ENCODE results near the gene NAA80. TPM values are rescaled to one million over a fixed set of nuclear protein-coding genes. Genes with fewer than 3 reads are reported as not detected.

The NAA80 gene
- polyA plus RNA-seq, 1 of the 3 experiments (the other 2 are of a cell fraction), result 10.5 TPM

DNA sequence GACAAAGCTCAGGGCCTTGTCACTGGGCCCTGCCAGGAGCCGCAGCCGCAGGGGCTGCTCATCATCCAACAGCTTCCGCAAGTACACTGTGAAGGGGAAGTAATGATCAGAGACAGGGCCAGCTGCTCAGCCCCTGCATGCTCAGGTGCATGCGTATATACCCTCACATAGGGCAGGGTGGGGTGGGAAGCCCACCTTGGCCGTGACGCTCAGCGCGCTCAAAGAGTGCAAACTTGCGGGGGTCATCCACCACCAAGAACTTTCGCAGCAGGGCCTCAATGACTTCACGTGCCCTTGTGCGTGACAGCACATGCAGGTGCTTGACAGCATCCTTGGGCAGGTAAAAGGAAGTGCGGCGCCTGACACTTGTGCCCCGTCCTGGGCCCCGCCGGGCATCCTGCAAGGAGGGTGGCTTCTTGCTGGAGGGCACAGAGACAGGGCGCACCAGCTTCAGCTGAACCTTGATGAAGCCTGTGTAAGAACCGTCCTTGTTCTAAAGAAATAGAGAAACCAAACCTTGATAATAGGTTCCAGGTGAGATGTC is 32.2 kb upstream of the NAA80 start (continued):
- TF ChIP-seq FOXJ3 (CRISPR knock-in tag; IDR thresholded peaks at IDR 0.05) (no peak), GABPA (IDR thresholded peaks at IDR 0.05; ENCODE audit: low read depth) (no peak), ZBTB33 (IDR thresholded peaks at IDR 0.05; ENCODE audit: borderline replicate concordance, low read depth) (no peak), FOXM1 (IDR thresholded peaks at IDR 0.05; ENCODE audit: low read depth) (no peak), RXRA (IDR thresholded peaks at IDR 0.05; ENCODE audit: borderline replicate concordance, low read depth) (no peak), EP300 (IDR thresholded peaks at IDR 0.05; ENCODE audit: borderline replicate concordance in 1 of 2, low read depth in 1 of 2, low read length in 1 of 2) (no peak)
- TF ChIP-seq, protein P1, sequence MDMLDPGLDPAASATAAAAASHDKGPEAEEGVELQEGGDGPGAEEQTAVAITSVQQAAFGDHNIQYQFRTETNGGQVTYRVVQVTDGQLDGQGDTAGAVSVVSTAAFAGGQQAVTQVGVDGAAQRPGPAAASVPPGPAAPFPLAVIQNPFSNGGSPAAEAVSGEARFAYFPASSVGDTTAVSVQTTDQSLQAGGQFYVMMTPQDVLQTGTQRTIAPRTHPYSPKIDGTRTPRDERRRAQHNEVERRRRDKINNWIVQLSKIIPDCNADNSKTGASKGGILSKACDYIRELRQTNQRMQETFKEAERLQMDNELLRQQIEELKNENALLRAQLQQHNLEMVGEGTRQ (IDR thresholded peaks at IDR 0.05; ENCODE audit: borderline replicate concordance, low read depth, low read length), result no peak

GRCh38 chr3:50330330-50330729 is 31.1 kb upstream of the NAA80 start:
- TF ChIP-seq CHD2 (IDR thresholded peaks at IDR 0.05; ENCODE audit: low read length, partially characterized antibody) (no peak), JUND (IDR thresholded peaks at IDR 0.05) (no peak), ELF1 (IDR thresholded peaks at IDR 0.05) (no peak), SMC3 (IDR thresholded peaks at IDR 0.05; ENCODE audit: low read depth, low read length) (no peak), GATA2 (CRISPR knock-in tag; IDR thresholded peaks at IDR 0.05) (no peak), ZBTB33 (IDR thresholded peaks at IDR 0.05; ENCODE audit: borderline replicate concordance, low read depth) (no peak), MXI1 (IDR thresholded peaks at IDR 0.05; ENCODE audit: low read depth, low read length) (no peak), CTCF (IDR thresholded peaks at IDR 0.05) (no peak), RFX5 (IDR thresholded peaks at IDR 0.05; ENCODE audit: low read length) (no peak), YY1 (IDR thresholded peaks at IDR 0.05; ENCODE audit: low read depth) (no peak), NFIC (IDR thresholded peaks at IDR 0.05; ENCODE audit: borderline replicate concordance) (no peak), NRF1 (IDR thresholded peaks at IDR 0.05; ENCODE audit: low read depth, low read length) (no peak)
- TF ChIP-seq, protein P1 (IDR thresholded peaks at IDR 0.05; ENCODE audit: borderline replicate concordance, low read depth, low read length), result no peak
- Histone ChIP-seq H3K9me2 (no peaks in the 10 kb centered on the region), H3K9me3 (no peaks in the 10 kb centered on the region), H4K20me1 (ENCODE audit: insufficient read depth) (peaks cover 10% of the 10 kb centered on the region; the same call in 1 of the 2 replicates), H3K4me3 (ENCODE audit: low read depth in 2 of 2, low read length in 1 of 2) (no peak overlapping the region), H3K4me1 (ENCODE audit: control insufficient read depth in 1 of 2, insufficient read depth in 2 of 2, low read depth in 1 of 2, low read length in 1 of 2) (peaks cover 5 to 25% of the 10 kb centered on the region in 2 experiments; a peak in 3 of 4 replicates), H3K9ac (no peak overlapping the region), H3K27me3 (ENCODE audit: insufficient read depth) (no peaks in the 10 kb centered on the region), H3K36me3 (replicated peaks in 1 of 2; ENCODE audit: control insufficient read depth in 1 of 2, insufficient read depth in 2 of 2, low read length in 1 of 2) (peaks cover 10 to 37% of the 10 kb centered on the region in 2 experiments), H3K27ac (ENCODE audit: low read depth in 2 of 2, low read length in 1 of 2) (no peak overlapping the region), H2AFZ (ENCODE audit: low read depth) (no peak overlapping the region), H3F3A (replicated peaks; ENCODE audit: insufficient read depth) (peaks cover 30% of the 10 kb centered on the region), H3K4me2 (no peak overlapping the region), H3K79me2 (ENCODE audit: insufficient read depth) (peaks cover 71% of the 10 kb centered on the region)
- POLR2A ChIA-PET, result no interaction called here
- WGBS (ENCODE audit: low lambda C conversion rate), result 89% methylated on average over 4 of the region's 10 CpGs
- no peak for DNase-seq
- CTCF ChIA-PET, result no interaction called here

Measured in SK-N-SH (cell line).